Pancreas (tissue), 10 donors: Measurements from ENCODE around the gene LYSET. TPM values are rescaled to one million over a fixed set of nuclear protein-coding genes. Genes with fewer than 3 reads are reported as not detected.
"Not testable (repeated sequence)": the region's sequence is repeated elsewhere in the genome, so short reads cannot be mapped to it uniquely, and the experiment has no call there.

Source experiments
- ATAC-seq, 4 donors: fragments of 200-7000 bp; cut with Tn5 transposase; one replicate each; pipeline versions ENCODE4 v1.8.0 to v1.9.1; 2020; ENCODE audit warnings: mild to moderate bottlenecking in 4 of 4, moderate library complexity in 4 of 4
- DNase-seq, 6 donors: peaks; one replicate each; pipeline ENCODE4 v3.0.0-alpha.2; 2020
- FAIRE-seq: peaks from 2 replicates; lab custom pipeline; 2012; peaks lifted over from hg19 to GRCh38; lab: Jason Lieb, UNC
- H3K27ac ChIP-seq, 4 donors: fragments of 200-600 bp; sonication (generic); 1 replicate in 3 of 4; 2 replicates in 1 of 4; pipeline versions ENCODE4 v1.5.0 to v1.8.0; 2020
- H3K27me3 ChIP-seq, 4 donors: fragments of 200-600 bp; one replicate each; pipeline ENCODE4 v1.8.0; 2021
- H3K36me3 ChIP-seq, 3 donors: fragments of 200-600 bp; sonication (generic) in 1 of 3; one replicate each; pipeline versions ENCODE4 v1.5.0 to v1.8.0; 2020 to 2021
- H3K4me1 ChIP-seq, 3 donors: fragments of 200-600 bp; one replicate each; pipeline ENCODE4 v1.8.0; 2021
- H3K4me3 ChIP-seq, 4 donors: fragments of 200-600 bp; sonication (generic) in 2 of 4; one replicate each; pipeline versions ENCODE4 v1.5.0 to v1.8.0; 2020 to 2021
- H3K9me3 ChIP-seq, 4 donors: fragments of 200-600 bp; one replicate each; pipeline ENCODE4 v1.8.0; 2021
- WGBS, 2 donors: extraction: QIAGEN DNeasy Blood & Tissue Kit; methylation state at CpG; one replicate each; pipeline ENCODE4 v1.1.7; 2013; 5-methylcytosine and 5-hydroxymethylcytosine counted together
- intact Hi-C, 3 donors: fragments of 100-400 bp; cut with DNase I; formaldehyde crosslinking; loops; one replicate each; pipeline versions ENCODE4 v1.11.1 to v1.14.2; 2022
- polyA plus RNA-seq, 2 donors: library from polyadenylated mRNA; stranded (reverse); fragments of 200-250 nt; gene quantifications; one replicate each; pipeline ENCODE4 v1.2.3, GENCODE V29; 2013
- total RNA-seq, 6 donors: library from RNA; stranded (reverse); fragmentation: NEBNext Ultra II Directional in 4 of 6; extraction: Animal tissue kit (Norgen Biotek cat#: 25700) in 4 of 6; gene quantifications; one replicate each; pipeline versions ENCODE4 v1.2.1 to v1.2.4, GENCODE V29; 2021 to 2023
- TF ChIP-seq, protein P1 (sequence below), 4 donors: fragments of 200-600 bp; sonication (generic) in 3 of 4; IDR thresholded peaks; one replicate each; pipeline versions ENCODE4 v1.5.0 to v1.8.0; 2021; ENCODE audit warnings: antibody characterized with exemption in 4 of 4
- donor health status: healthy with polysubstance abuse.
- donor health status: DM: no; HTN: no; CAD: no; lungs with moderate emphysema.
- donor health status: DM: no; HTN: no; CAD: no.
- donor health status: control.
- donor health status: control.
- donor health status: Bipolar disorder and iron deficiency.
- donor health status: DM: yes; HTN: yes; CAD: no.
- donor health status: DM: no; HTN: no; CAD: no.
- donor health status: DM: no; HTN: no; CAD: no.
- donor health status: DM: yes; HTN: yes; CAD: no.

LYSET gene
- total and polyA plus RNA-seq, 8 donors = 6.1 to 21.2 (median 9.2) TPM

DNA sequence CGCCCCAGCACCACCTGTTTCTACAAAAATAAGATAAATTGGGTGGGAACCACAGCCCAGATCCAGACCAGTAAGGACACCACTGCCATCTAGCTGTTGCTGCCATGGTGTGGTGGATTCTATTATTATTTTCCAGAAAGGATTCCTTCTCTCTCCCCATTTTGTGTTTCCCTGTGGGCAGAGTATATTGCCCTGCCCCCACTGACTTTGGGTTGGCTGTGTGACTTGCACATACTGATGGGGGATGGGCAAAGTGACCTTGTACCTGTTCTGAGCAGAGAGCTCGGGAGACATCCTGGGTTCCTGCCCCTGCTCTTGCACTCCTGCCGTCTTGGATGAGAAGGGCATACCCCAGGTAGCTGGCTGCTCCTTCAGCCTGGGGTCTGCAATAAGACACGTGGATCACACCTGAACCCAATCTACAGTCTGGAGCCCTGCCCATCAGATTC lies 24.7 kb upstream of the LYSET start:
- FAIRE-seq = no peak
- peak; percentile 70 to 86 (median 79) for ATAC-seq
- peak in 1 of 6 donors; percentile 25 for DNase-seq
- H3K4me1 ChIP-seq = no peaks in the 10 kb centered on the region
- no peak overlapping the region for H3K27ac ChIP-seq
- no peak overlapping the region for H3K4me3 ChIP-seq
- TF ChIP-seq, protein P1, sequence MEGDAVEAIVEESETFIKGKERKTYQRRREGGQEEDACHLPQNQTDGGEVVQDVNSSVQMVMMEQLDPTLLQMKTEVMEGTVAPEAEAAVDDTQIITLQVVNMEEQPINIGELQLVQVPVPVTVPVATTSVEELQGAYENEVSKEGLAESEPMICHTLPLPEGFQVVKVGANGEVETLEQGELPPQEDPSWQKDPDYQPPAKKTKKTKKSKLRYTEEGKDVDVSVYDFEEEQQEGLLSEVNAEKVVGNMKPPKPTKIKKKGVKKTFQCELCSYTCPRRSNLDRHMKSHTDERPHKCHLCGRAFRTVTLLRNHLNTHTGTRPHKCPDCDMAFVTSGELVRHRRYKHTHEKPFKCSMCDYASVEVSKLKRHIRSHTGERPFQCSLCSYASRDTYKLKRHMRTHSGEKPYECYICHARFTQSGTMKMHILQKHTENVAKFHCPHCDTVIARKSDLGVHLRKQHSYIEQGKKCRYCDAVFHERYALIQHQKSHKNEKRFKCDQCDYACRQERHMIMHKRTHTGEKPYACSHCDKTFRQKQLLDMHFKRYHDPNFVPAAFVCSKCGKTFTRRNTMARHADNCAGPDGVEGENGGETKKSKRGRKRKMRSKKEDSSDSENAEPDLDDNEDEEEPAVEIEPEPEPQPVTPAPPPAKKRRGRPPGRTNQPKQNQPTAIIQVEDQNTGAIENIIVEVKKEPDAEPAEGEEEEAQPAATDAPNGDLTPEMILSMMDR (IDR thresholded peaks at IDR 0.05) = no peak
- H3K27me3 ChIP-seq = no peaks in the 10 kb centered on the region
- intact Hi-C loops = no loop called here
- H3K9me3 ChIP-seq = no peaks in the 10 kb centered on the region
- WGBS, 2 donors = 14 to 16% methylated on average over 4 of the region's 4 CpGs
- H3K36me3 ChIP-seq = no peaks in the 10 kb centered on the region

DNA sequence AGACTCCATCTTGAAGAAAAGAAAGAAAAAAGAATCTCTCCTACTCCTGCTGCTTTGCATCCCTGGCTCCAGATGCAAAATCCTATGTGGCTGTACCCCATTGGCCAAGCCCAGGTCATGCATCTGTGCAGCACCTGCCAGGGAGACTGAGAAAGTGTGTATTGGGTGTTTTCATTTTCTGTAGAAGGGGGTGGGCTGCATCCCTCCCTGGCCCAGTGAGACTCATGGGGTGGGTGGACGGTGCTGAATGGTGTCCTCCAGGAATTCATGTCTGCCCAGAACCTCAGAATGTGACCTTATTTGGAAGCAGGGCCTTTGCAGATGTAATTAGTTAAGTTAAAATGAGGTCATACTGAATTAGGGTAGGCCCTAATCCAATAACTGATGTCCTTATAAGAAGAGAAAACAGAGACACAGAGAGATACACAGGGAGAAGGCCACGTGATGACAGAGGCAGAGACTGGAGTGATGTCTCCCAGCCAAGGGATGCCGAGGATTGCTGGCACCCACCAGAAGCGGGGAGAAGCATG lies 23.6 kb upstream of the LYSET start:
- Histone ChIP-seq H3K36me3 (no peaks in the 10 kb centered on the region), H3K27ac (no peak overlapping the region), H3K27me3 (no peaks in the 10 kb centered on the region), H3K4me3 (no peak overlapping the region), H3K4me1 (no peaks in the 10 kb centered on the region), H3K9me3 (no peaks in the 10 kb centered on the region)
- FAIRE-seq (no peak), DNase-seq (no peak), ATAC-seq (no peak)
- intact Hi-C loops = no loop called here
- 78 to 79% methylated on average over 4 of the region's 4 CpGs for WGBS, 2 donors
- TF ChIP-seq, protein P1 (IDR thresholded peaks at IDR 0.05) = no peak

DNA sequence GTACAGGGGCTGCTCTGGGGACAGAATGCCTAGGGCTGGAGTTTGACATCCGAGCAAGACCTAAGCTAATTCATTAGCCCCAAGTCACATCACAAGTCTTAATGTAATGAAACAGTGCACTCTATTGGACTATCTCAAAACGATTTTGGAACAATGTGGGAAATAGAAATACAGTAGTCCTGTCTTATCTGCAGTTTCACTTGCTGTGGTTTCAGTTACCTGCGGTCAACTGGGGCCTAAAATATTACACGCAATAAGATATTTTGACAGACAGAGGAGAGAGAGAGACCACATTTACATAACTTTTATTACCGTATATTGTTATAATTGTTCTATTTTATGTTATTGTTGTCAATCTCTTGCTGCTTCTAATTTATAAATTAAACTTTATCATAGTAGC lies 21.6 kb upstream of the LYSET start:
- WGBS, 2 donors = 59 to 69% methylated on average over 5 of the region's 5 CpGs
- Histone ChIP-seq H3K4me3 (no peak overlapping the region), H3K9me3 (no peaks in the 10 kb centered on the region), H3K27ac (no peak overlapping the region), H3K4me1 (no peaks in the 10 kb centered on the region), H3K27me3 (no peaks in the 10 kb centered on the region), H3K36me3 (no peaks in the 10 kb centered on the region)
- ATAC-seq (no peak), FAIRE-seq (no peak), DNase-seq (no peak)
- TF ChIP-seq, protein P1 (IDR thresholded peaks at IDR 0.05) = no peak
- intact Hi-C loops = no loop called here

DNA sequence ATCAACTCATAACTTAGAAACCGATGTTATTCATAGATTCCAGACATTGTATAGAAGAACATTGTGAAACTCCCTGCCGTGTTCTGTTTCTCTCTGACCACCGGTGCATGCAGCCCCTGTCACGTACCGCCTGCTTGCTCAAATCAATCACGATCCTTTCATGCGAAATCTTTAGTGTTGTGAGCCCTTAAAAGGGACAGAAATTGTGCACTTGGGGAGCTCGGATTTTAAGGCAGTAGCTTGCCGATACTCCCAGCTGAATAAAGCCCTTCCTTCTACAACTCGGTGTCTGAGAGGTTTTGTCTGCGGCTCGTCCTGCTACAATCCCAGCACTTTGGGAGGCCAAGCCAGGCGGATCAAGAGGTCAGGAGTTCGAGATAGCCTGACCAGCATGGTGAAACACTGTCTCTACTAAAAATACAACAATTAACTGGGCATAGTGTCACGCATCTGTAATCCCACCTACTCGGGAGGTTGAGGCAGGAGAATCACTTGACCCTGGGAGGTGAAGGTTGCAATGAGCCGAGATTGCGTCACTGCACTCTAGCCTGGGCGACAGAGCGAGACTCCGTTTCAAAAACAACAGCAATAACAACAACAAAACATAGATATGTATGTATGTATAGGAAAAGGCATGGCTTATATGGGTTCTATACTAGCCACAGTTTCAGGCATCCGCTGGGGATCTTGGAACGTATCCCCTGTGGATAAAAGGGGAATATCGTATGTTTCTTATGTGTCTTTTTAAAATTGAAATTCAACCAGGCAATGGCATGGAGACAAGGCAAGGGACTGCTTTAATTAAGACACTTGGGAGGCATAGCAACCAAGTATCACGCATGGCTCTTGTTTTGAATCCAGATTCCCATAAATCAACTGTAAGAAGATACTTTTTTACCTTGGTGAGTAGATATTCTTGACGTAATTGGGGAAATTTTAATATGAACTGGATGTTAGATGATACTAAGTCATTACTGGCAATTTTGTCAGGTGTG lies 19.5 kb upstream of the LYSET start:
- ATAC-seq, H3K4me1 ChIP-seq, H3K27me3 ChIP-seq, H3K4me3 ChIP-seq, intact Hi-C loops, H3K36me3 ChIP-seq, H3K9me3 ChIP-seq, FAIRE-seq: not testable (repeated sequence)
- WGBS, 2 donors = 74% methylated on average over 26 of the region's 26 CpGs
- peak in 1 of 6 donors; percentile 19 for DNase-seq
- H3K27ac ChIP-seq = peak overlapping the region in 3 of 4 donors; percentile 9 to 77 (median 63)

DNA sequence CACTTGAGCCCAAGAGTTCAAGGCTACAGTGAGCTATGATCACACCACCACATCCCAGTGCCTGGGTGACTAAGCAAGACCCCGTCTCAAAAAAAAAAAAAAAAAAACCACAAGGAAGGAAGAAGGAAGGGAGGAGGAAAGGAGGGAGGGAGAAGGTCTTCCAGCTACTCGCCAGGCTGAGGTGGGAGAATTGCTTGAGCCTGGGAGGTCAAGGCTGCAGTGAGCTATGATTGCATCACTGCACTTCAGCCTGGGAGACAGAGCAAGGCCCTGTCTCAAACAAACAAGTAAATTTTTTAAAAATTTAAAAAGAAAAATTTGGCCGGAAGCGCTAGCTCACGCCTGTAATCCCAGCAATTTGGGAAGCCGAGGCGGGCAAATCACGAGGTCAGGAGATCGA lies 16.5 kb upstream of the LYSET start:
- H3K4me3 ChIP-seq, intact Hi-C loops, H3K36me3 ChIP-seq, ATAC-seq, H3K27me3 ChIP-seq, FAIRE-seq, H3K4me1 ChIP-seq, H3K9me3 ChIP-seq, H3K27ac ChIP-seq: not testable (repeated sequence)
- DNase-seq = peak in 1 of 6 donors; percentile 3
- 88 to 92% methylated on average over 9 of the region's 9 CpGs for WGBS, 2 donors

DNA sequence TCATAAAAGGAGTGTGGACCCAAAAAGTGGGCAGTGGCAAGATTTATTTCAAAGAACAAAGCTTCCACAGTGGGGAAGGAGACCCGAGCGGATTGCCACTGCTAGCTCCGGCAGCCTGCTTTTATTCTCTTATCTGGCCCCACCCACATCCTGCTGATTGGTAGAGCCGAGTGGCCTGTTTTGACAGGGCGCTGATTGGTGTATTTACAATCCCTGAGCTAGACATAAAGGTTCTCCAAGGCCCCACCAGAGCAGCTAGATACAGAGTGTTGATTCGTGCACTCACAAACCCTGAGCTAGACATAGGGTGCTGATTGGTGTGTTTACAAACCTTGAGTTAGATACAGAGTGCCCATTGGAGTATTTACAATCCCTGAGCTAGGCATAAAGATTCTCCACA lies 15.5 kb upstream of the LYSET start:
- 83 to 86% methylated on average over 6 of the region's 6 CpGs for WGBS, 2 donors
- H3K36me3 ChIP-seq, FAIRE-seq, ATAC-seq, H3K9me3 ChIP-seq, intact Hi-C loops, H3K4me3 ChIP-seq, H3K4me1 ChIP-seq, H3K27me3 ChIP-seq, H3K27ac ChIP-seq: not testable (repeated sequence)
- DNase-seq = peak in 1 of 6 donors; percentile 6

DNA sequence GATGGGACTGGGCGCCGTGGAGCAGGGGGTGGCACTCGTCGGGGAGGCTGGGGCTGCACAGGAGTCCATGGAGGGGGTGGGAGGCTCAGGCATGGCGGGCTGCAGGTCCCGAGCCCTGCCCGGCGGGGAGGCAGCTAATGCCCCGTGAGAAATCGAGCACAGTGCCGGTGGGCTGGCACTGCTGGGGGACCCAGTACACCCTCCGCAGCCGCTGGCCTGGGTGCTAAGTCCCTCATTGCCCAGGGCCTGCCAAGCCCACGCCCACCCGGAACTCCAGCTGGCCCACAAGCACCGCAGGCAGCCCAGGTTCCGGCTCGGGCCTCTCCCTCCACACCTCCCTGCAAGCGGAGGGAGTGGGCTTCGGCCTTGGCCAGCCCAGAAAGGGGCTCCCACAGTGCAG lies 15.0 kb upstream of the LYSET start:
- FAIRE-seq, H3K9me3 ChIP-seq, H3K36me3 ChIP-seq, H3K27ac ChIP-seq, ATAC-seq, H3K4me3 ChIP-seq, intact Hi-C loops, H3K27me3 ChIP-seq, H3K4me1 ChIP-seq: not testable (repeated sequence)
- DNase-seq = peak in 1 of 6 donors; percentile 38
- 94 to 98% methylated on average over 12 to 20 of the region's 20 CpGs for WGBS, 2 donors
